ENCODE data around the gene GNG11.
"Not testable (repeated sequence)": the region's sequence is repeated elsewhere in the genome, so short reads cannot be mapped to it uniquely, and the experiment has no call there.

Gene GNG11

GRCh38 chr7:93911661-93912060, 9.9 kb upstream of the GNG11 start:
- DNase-seq (ENCODE audit: low read depth in 2 of 2), result not testable (repeated sequence)

GRCh38 chr7:93913197-93913596, 8.3 kb upstream of the GNG11 start:
- DNase-seq (ENCODE audit: low read depth in 2 of 2), result no peak

- no peak for DNase-seq (ENCODE audit: low read depth in 2 of 2)
These were observed 6.9 kb upstream of the GNG11 start for GRCh38 chr7:93914581-93915066.

- DNase-seq (ENCODE audit: low read depth in 2 of 2), result not testable (repeated sequence)
These were observed 6.2 kb upstream of the GNG11 start for GRCh38 chr7:93915206-93915842.

- DNase-seq (ENCODE audit: low read depth in 2 of 2), result not testable (repeated sequence)
These were observed 5.6 kb upstream of the GNG11 start for GRCh38 chr7:93915888-93916287.

- DNase-seq (ENCODE audit: low read depth in 2 of 2), result not testable (repeated sequence)
These were observed 5.2 kb upstream of the GNG11 start for GRCh38 chr7:93916315-93916714.

GRCh38 chr7:93920496-93921182, 896 bp upstream of the GNG11 start:
- DNase-seq (ENCODE audit: low read depth in 2 of 2), result no peak

GRCh38 chr7:93921186-93921585, 349 bp upstream of the GNG11 start:
- DNase-seq (ENCODE audit: low read depth in 2 of 2), result no peak

GRCh38 chr7:93923296-93923695, 1.8 kb downstream of the GNG11 start:
- DNase-seq (ENCODE audit: low read depth in 2 of 2), result no peak

GRCh38 chr7:93923942-93924341, 2.4 kb downstream of the GNG11 start:
- DNase-seq (ENCODE audit: low read depth in 2 of 2), result no peak

GRCh38 chr7:93926800-93927199, 5.3 kb downstream of the GNG11 start:
- no peak for DNase-seq (ENCODE audit: low read depth in 2 of 2)

- no peak for DNase-seq (ENCODE audit: low read depth in 2 of 2)
These were observed 6.0 kb downstream of the GNG11 start for GRCh38 chr7:93927585-93927984.

- no peak for DNase-seq (ENCODE audit: low read depth in 2 of 2)
These were observed 10.1 kb downstream of the GNG11 start for GRCh38 chr7:93931655-93932054.

GRCh38 chr7:93933156-93933555, 11.6 kb downstream of the GNG11 start:
- no peak for DNase-seq (ENCODE audit: low read depth in 2 of 2)

GRCh38 chr7:93935102-93935501, 13.6 kb downstream of the GNG11 start:
- DNase-seq (ENCODE audit: low read depth in 2 of 2), result no peak

- DNase-seq (ENCODE audit: low read depth in 2 of 2), result no peak
These were observed 16.3 kb downstream of the GNG11 start for GRCh38 chr7:93937818-93938217.

- DNase-seq (ENCODE audit: low read depth in 2 of 2), result no peak
These were observed 16.8 kb downstream of the GNG11 start for GRCh38 chr7:93938293-93938692.

GRCh38 chr7:93941945-93942344, 20.4 kb downstream of the GNG11 start:
- DNase-seq (ENCODE audit: low read depth in 2 of 2), result no peak

GRCh38 chr7:93943816-93944540, 22.4 kb downstream of the GNG11 start:
- no peak for DNase-seq (ENCODE audit: low read depth in 2 of 2)

GRCh38 chr7:93944673-93945072, 23.1 kb downstream of the GNG11 start:
- DNase-seq (ENCODE audit: low read depth in 2 of 2), result no peak

- DNase-seq (ENCODE audit: low read depth in 2 of 2), result no peak
These were observed 23.5 kb downstream of the GNG11 start for GRCh38 chr7:93945083-93945482.

GRCh38 chr7:93945756-93946535, 24.4 kb downstream of the GNG11 start:
- no peak for DNase-seq (ENCODE audit: low read depth in 2 of 2)
